HepG2 (cell line): ENCODE data around the gene SCAPER. TPM values are rescaled to one million over a fixed set of nuclear protein-coding genes. Genes with fewer than 3 reads are reported as not detected.

ENCODE experiments used
- ATAC-seq: fragments of 200-7000 bp; cut with Tn5 transposase; 3 replicates; pipeline ENCODE4 v1.9.1; 2020; ENCODE audit warnings: mild to moderate bottlenecking, moderate library complexity
- BruUV-seq: library from RNA; stranded (reverse); fragments of 400-500 nt; replicated peaks from 2 replicates; lab custom pipeline; 2021; lab: Mats Ljungman, UMichigan
- CTCF ChIA-PET: fragments of 300-600 bp; formaldehyde crosslinking; extraction: SDS; loops from one replicate; lab custom pipeline; 2021; ENCODE audit warnings: low total read pairs, inconsistent platforms, low intra/inter-chr PET ratio; lab: Yijun Ruan, JAX
- POLR2A ChIA-PET: fragments of 350-600 bp; sonication (Branson Sonifier 250); formaldehyde crosslinking; loops from one replicate; lab custom pipeline; 2020; ENCODE audit warnings: antibody characterized with exemption, inconsistent platforms; lab: Yijun Ruan, JAX
- DNase-seq: peaks from one replicate; pipeline ENCODE4 v3.0.0-alpha.2; 2015; ENCODE audit warnings: low spot score
- FAIRE-seq: peaks from 3 replicates; lab custom pipeline; 2011; peaks lifted over from hg19 to GRCh38; lab: Jason Lieb, UNC
- H2AFZ ChIP-seq: one replicate; pipeline ENCODE4 v1.6.1; 2011; ENCODE audit warnings: low read length, inconsistent platforms
- H3K27ac ChIP-seq: fragments of 300-600 bp; 3 replicates; pipeline ENCODE4 v1.8.0; 2011; ENCODE audit warnings: mixed run types, mild to moderate bottlenecking, mixed read lengths, low read length, inconsistent platforms; ENCODE audit not compliant: insufficient read depth; ENCODE audit errors: extremely low read length
- H3K27me3 ChIP-seq, 2 experiments: fragments of 200-600 bp in 1 of 2; 2 replicates in 1 of 2; 3 replicates in 1 of 2; pipeline versions ENCODE4 v1.6.0 to v1.8.0; 2011; ENCODE audit warnings: low read length in 2 of 2, mild to moderate bottlenecking in 2 of 2, moderate library complexity in 2 of 2, inconsistent platforms in 1 of 2; ENCODE audit not compliant: insufficient read depth in 2 of 2, control insufficient read depth in 1 of 2
- H3K36me3 ChIP-seq, 2 experiments: fragments of 200-600 bp in 1 of 2; replicated peaks in 1 of 2; 2 replicates in 1 of 2; 3 replicates in 1 of 2; pipeline versions ENCODE4 v1.5.1 to v1.8.0; 2011; ENCODE audit warnings: low read length in 2 of 2, inconsistent platforms in 1 of 2; ENCODE audit not compliant: insufficient read depth in 2 of 2, control insufficient read depth in 1 of 2
- H3K4me1 ChIP-seq: 2 replicates; pipeline ENCODE4 v1.5.1; 2012; ENCODE audit warnings: low read length, inconsistent platforms; ENCODE audit not compliant: insufficient read depth
- H3K4me2 ChIP-seq: 2 replicates; pipeline ENCODE4 v1.6.0; 2011; ENCODE audit warnings: low read depth, low read length, inconsistent platforms
- H3K4me3 ChIP-seq, 3 experiments: fragments of 200-600 bp in 1 of 3; sonication (generic), shearing (Covaris generic) in 1 of 3; replicated peaks in 1 of 3; 2 replicates each; pipeline ENCODE4 v1.5.1; 2011 to 2016; ENCODE audit warnings: low read length in 3 of 3, inconsistent platforms in 2 of 3, low read depth in 2 of 3, mild to moderate bottlenecking in 2 of 3, control low read depth in 1 of 3, mixed read lengths in 1 of 3; ENCODE audit not compliant: insufficient read depth in 1 of 3
- H3K79me2 ChIP-seq: one replicate; pipeline ENCODE4 v1.6.1; 2011; ENCODE audit warnings: low read length, inconsistent platforms; ENCODE audit not compliant: insufficient read depth
- H3K9ac ChIP-seq: 2 replicates; pipeline ENCODE4 v1.6.0; 2011; ENCODE audit warnings: mild to moderate bottlenecking, low read depth, low read length, inconsistent platforms; ENCODE audit not compliant: insufficient read depth
- H3K9me3 ChIP-seq: 2 replicates; pipeline ENCODE4 v1.5.1; 2012; ENCODE audit warnings: mild to moderate bottlenecking, low read length
- H4K20me1 ChIP-seq: 2 replicates; pipeline ENCODE4 v1.6.0; 2011; ENCODE audit warnings: inconsistent platforms, mild to moderate bottlenecking, low read length, moderate library complexity; ENCODE audit not compliant: insufficient read depth
- FOXO1 ChIP-seq: sonication (generic); formaldehyde crosslinking; IDR thresholded peaks from 2 replicates; pipeline ENCODE4 v1.4.0; 2020; ENCODE audit warnings: missing genetic modification reagents
- MAFG ChIP-seq: sonication (generic); formaldehyde crosslinking; IDR thresholded peaks from 2 replicates; pipeline ENCODE4 v1.5.1; 2020; ENCODE audit warnings: mild to moderate bottlenecking, missing genetic modification reagents
- MAFK ChIP-seq, 2 experiments: IDR thresholded peaks in 1 of 2; conservative IDR thresholded peaks in 1 of 2; 2 replicates each; pipeline ENCODE4 v1.6.1; 2011; ENCODE audit warnings: improper control_type of control experiment in 2 of 2, low read length in 2 of 2
- MED1 ChIP-seq: sonication (generic); formaldehyde crosslinking; IDR thresholded peaks from 2 replicates; pipeline ENCODE4 v1.4.0; 2020; ENCODE audit warnings: missing genetic modification reagents
- NR2F2 ChIP-seq: IDR thresholded peaks from 2 replicates; pipeline ENCODE4 v1.6.1; 2012; ENCODE audit warnings: low read depth, inconsistent platforms, borderline replicate concordance
- RFX1 ChIP-seq: fragments of 450-650 bp; IDR thresholded peaks from 2 replicates; pipeline ENCODE4 v1.6.1; 2017
- TEAD2 ChIP-seq: sonication (generic); formaldehyde crosslinking; IDR thresholded peaks from 2 replicates; pipeline ENCODE4 v1.9.0; 2021; ENCODE audit warnings: missing genetic modification reagents
- ZFP36L2 ChIP-seq: sonication (generic); formaldehyde crosslinking; IDR thresholded peaks from 2 replicates; pipeline ENCODE4 v1.4.0; 2020; ENCODE audit warnings: missing genetic modification reagents
- ZNF383 ChIP-seq: sonication (generic); formaldehyde crosslinking; IDR thresholded peaks from 2 replicates; pipeline ENCODE4 v1.4.0; 2020; ENCODE audit warnings: missing genetic modification reagents, mild to moderate bottlenecking, borderline replicate concordance
- ZNF557 ChIP-seq: sonication (generic); formaldehyde crosslinking; IDR thresholded peaks from 2 replicates; pipeline ENCODE4 v1.4.0; 2020; ENCODE audit warnings: missing genetic modification reagents
- ZNF562 ChIP-seq: sonication (generic); formaldehyde crosslinking; IDR thresholded peaks from 2 replicates; pipeline ENCODE4 v1.8.0; 2022; ENCODE audit warnings: missing genetic modification reagents, borderline replicate concordance
- ZNF564 ChIP-seq: sonication (generic); formaldehyde crosslinking; IDR thresholded peaks from 2 replicates; pipeline ENCODE4 v1.8.1; 2023; ENCODE audit warnings: mild to moderate bottlenecking, missing genetic modification reagents
- ZNF646 ChIP-seq: sonication (generic); formaldehyde crosslinking; IDR thresholded peaks from 2 replicates; pipeline ENCODE4 v1.9.0; 2021; ENCODE audit warnings: mild to moderate bottlenecking, missing genetic modification reagents
- ZNF660 ChIP-seq: sonication (generic); formaldehyde crosslinking; IDR thresholded peaks from 2 replicates; pipeline ENCODE4 v1.5.1; 2020; ENCODE audit warnings: mild to moderate bottlenecking, low read depth, missing genetic modification reagents, borderline replicate concordance
- ZNF670 ChIP-seq: sonication (generic); formaldehyde crosslinking; IDR thresholded peaks from 2 replicates; pipeline ENCODE4 v1.8.0; 2022; ENCODE audit warnings: mild to moderate bottlenecking, missing genetic modification reagents, borderline replicate concordance
- ZNF704 ChIP-seq: sonication (generic); formaldehyde crosslinking; IDR thresholded peaks from 2 replicates; pipeline ENCODE4 v1.8.1; 2023; ENCODE audit warnings: mild to moderate bottlenecking, inconsistent platforms, moderate library complexity, missing genetic modification reagents, borderline replicate concordance
- ZNF709 ChIP-seq: sonication (generic); formaldehyde crosslinking; IDR thresholded peaks from 2 replicates; pipeline ENCODE4 v1.5.0; 2020; ENCODE audit warnings: mild to moderate bottlenecking, missing genetic modification reagents
- ZNF746 ChIP-seq: sonication (generic); formaldehyde crosslinking; IDR thresholded peaks from 2 replicates; pipeline ENCODE4 v1.8.0; 2022; ENCODE audit warnings: mild to moderate bottlenecking, missing genetic modification reagents
- WGBS: methylation state at CpG from one replicate; pipeline ENCODE4 v1.1.6; 2017; ENCODE audit warnings: low lambda C conversion rate; 5-methylcytosine and 5-hydroxymethylcytosine counted together
- in situ Hi-C: cut with HindIII; loops from 2 replicates; pipeline ENCODE4 v1.10.0; 2017; ENCODE audit warnings: low pct_unique_long_range_greater_than_20kb; ENCODE audit not compliant: extremely low pct_ligation_motif_present
- intact Hi-C: fragments of 100-400 bp; cut with micrococcal nuclease; formaldehyde crosslinking; loops from one replicate; pipeline ENCODE4 v1.10.0; 2022; ENCODE audit not compliant: unreplicated experiment
- polyA plus RNA-seq, 8 experiments: library from polyadenylated mRNA; depleted of rRNA in 3 of 8; stranded (reverse) in 7 of 8; unstranded in 1 of 8; fragments of >200 nt; fragmentation: Illumina TruSeq in 4 of 8; extraction: Trizol in 4 of 8; gene quantifications; 2 replicates each; pipeline versions ENCODE4 v1.2.1 to v1.2.3, GENCODE V29; 2011 to 2016; ENCODE audit warnings: low read depth in 4 of 8, missing spikeins in 1 of 8, mixed read lengths in 1 of 8; ENCODE audit not compliant: insufficient read depth in 1 of 8
- total RNA-seq, 5 experiments: library from RNA; depleted of rRNA; stranded (reverse); fragments of >200 nt; fragmentation: Illumina TruSeq; extraction: Trizol; gene quantifications; 2 replicates each; pipeline ENCODE4 v1.2.3, GENCODE V29; 2016; ENCODE audit warnings: low read depth in 1 of 5

SCAPER gene
- total and polyA plus RNA-seq, 2 of the 13 experiments (the other 11 are each of a cell fraction or from before 2014, with no cell fraction given) = 4.3 to 10.5 TPM

DNA sequence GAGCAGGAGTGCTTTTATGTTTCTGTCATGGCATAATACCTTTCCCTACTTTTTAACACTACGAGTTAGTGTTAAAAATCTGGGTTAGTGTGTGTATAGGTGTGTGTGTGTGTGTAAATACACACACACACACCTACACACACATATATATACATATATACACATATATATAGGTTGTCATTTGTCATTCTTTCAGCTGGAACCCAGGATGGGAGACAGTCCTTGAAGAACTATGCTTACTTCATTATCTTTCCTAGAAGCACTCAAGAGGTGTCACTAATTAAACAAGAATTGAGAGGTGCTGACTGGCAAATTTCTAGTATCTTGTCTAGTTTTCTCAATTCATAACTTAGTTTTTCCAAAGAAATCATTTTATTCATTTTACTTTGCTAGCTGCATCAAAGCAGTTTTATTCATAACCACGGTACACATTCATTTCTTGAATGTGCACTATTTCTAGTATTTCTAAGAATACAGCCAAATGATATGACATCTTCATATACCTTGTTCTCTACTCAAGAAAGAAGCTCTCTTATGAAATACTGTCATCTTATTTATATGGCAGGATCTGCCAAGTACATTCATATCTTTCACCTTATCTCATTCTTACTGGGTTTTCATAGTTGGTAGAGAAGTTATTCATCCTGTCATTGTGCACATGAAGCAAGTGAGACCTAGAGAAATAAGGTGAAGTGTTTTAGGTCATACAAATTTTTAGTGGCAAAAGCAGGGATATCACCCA, 522.0 kb downstream of the SCAPER start (continued):
- TF ChIP-seq ZNF746 (CRISPR knock-in tag) (no peak), ZNF564 (CRISPR knock-in tag) (no peak), ZNF709 (CRISPR knock-in tag) (no peak), MAFG (CRISPR knock-in tag) (no peak), NR2F2 (no peak), ZNF704 (CRISPR knock-in tag) (no peak), ZNF383 (no peak), MAFK (conservative IDR thresholded peaks at IDR 0.05 in 1 of 2, IDR thresholded peaks at IDR 0.05 in 1 of 2; ENCODE audit: low read length in 2 of 2) (no peak)

DNA sequence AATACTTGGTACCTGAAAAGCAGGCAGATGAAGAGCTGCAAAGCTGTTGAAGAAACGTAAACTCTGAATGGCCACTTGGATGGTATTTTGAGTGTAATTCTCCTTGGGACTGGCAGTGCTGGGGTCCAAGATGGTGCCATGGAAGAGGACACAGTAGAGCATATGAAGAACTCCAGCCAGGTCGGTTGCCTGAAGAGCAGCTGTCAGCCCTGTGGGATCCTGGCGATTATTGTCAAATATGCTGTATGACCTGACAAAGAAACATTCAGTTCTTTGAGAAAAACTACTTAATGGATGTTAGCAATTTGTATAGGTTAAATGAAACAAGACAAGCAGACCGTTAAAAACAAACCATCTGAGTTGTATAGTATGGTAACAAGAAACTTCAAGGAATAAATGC, 523.8 kb downstream of the SCAPER start:
- Histone ChIP-seq H3K79me2 (no peaks in the 10 kb centered on the region), H3K9ac (no peak overlapping the region), H4K20me1 (no peaks in the 10 kb centered on the region), H3K4me1 (peaks cover 17% of the 10 kb centered on the region), H3K36me3 (no peaks in the 10 kb centered on the region), H3K4me2 (no peak overlapping the region), H2AFZ (no peak overlapping the region), H3K27me3 (no peaks in the 10 kb centered on the region), H3K27ac (no peak overlapping the region), H3K4me3 (no peak overlapping the region), H3K9me3 (no peaks in the 10 kb centered on the region)
- BruUV-seq = no TSS peak
- DNase-seq (no peak), ATAC-seq (no peak), FAIRE-seq (no peak)
- intact Hi-C loops = no loop called here
- in situ Hi-C loops = no loop called here
- CTCF ChIA-PET = no interaction called here
- POLR2A ChIA-PET = no interaction called here
- 70% methylated on average over 4 of the region's 4 CpGs for WGBS
- TF ChIP-seq RFX1 = no peak
- no peak for TF ChIP-seq ZNF709 (CRISPR knock-in tag)
- no peak for TF ChIP-seq ZNF670
- no peak for TF ChIP-seq ZNF562 (CRISPR knock-in tag)
- TF ChIP-seq ZNF660 (CRISPR knock-in tag) = no peak
- no peak for TF ChIP-seq MED1
- TF ChIP-seq FOXO1 (CRISPR knock-in tag) = no peak
- no peak for TF ChIP-seq ZNF646
- no peak for TF ChIP-seq TEAD2
- no peak for TF ChIP-seq ZFP36L2
- no peak for TF ChIP-seq ZNF557
